Right lobe of liver (tissue), 4 donors: ENCODE measurements around the gene ABLIM2.

Source experiments
- CTCF ChIP-seq, 4 donors: fragments of 200-600 bp in 3 of 4; fragments of 450-650 bp in 1 of 4; IDR thresholded peaks; one replicate each; pipeline versions ENCODE4 v1.5.1 to v1.8.0; 2016 to 2022; ENCODE audit warnings: antibody characterized with exemption in 4 of 4, mild to moderate bottlenecking in 2 of 4
- POLR2A ChIP-seq: fragments of 450-650 bp; IDR thresholded peaks from one replicate; pipeline ENCODE4 v1.6.1; 2017; ENCODE audit warnings: antibody characterized with exemption, mild to moderate bottlenecking
- donor health status: DM: no; HTN: no; CAD: no.
- donor health status: DM: no; HTN: no; CAD: no.
- donor health status: DM: no; HTN: yes; CAD: no.

- TF ChIP-seq CTCF (IDR thresholded peaks at IDR 0.05) (no peak), POLR2A (no peak)
Observed at GRCh38 chr4:8079031-8079885, 79.4 kb downstream of the ABLIM2 start.
